HL-60 (cell line): ENCODE measurements around the gene BCAS4.

Experiments
- CTCF ChIP-seq: IDR thresholded peaks from one replicate; pipeline ENCODE4 v1.5.1; 2011; ENCODE audit warnings: low read length, control low read depth, inconsistent platforms; ENCODE audit not compliant: insufficient read depth
- GABPA ChIP-seq: IDR thresholded peaks from 2 replicates; pipeline ENCODE4 v1.6.1; 2012; ENCODE audit warnings: low read depth
- POLR2AphosphoS5 ChIP-seq: IDR thresholded peaks from 2 replicates; pipeline ENCODE4 v1.6.1; 2012; ENCODE audit warnings: low read depth
- SPI1 ChIP-seq: IDR thresholded peaks from 2 replicates; pipeline ENCODE4 v1.6.1; 2012; ENCODE audit warnings: low read depth, mild to moderate bottlenecking, borderline replicate concordance
- TF ChIP-seq, protein P1 (sequence below): IDR thresholded peaks from 2 replicates; pipeline ENCODE4 v1.6.1; 2012; ENCODE audit warnings: low read depth; ENCODE audit not compliant: insufficient replicate concordance

- TF ChIP-seq CTCF: no peak
- TF ChIP-seq GABPA: no peak
- no peak for TF ChIP-seq POLR2AphosphoS5
- TF ChIP-seq, protein P1, sequence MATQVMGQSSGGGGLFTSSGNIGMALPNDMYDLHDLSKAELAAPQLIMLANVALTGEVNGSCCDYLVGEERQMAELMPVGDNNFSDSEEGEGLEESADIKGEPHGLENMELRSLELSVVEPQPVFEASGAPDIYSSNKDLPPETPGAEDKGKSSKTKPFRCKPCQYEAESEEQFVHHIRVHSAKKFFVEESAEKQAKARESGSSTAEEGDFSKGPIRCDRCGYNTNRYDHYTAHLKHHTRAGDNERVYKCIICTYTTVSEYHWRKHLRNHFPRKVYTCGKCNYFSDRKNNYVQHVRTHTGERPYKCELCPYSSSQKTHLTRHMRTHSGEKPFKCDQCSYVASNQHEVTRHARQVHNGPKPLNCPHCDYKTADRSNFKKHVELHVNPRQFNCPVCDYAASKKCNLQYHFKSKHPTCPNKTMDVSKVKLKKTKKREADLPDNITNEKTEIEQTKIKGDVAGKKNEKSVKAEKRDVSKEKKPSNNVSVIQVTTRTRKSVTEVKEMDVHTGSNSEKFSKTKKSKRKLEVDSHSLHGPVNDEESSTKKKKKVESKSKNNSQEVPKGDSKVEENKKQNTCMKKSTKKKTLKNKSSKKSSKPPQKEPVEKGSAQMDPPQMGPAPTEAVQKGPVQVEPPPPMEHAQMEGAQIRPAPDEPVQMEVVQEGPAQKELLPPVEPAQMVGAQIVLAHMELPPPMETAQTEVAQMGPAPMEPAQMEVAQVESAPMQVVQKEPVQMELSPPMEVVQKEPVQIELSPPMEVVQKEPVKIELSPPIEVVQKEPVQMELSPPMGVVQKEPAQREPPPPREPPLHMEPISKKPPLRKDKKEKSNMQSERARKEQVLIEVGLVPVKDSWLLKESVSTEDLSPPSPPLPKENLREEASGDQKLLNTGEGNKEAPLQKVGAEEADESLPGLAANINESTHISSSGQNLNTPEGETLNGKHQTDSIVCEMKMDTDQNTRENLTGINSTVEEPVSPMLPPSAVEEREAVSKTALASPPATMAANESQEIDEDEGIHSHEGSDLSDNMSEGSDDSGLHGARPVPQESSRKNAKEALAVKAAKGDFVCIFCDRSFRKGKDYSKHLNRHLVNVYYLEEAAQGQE: no peak
- TF ChIP-seq SPI1: no peak
These were observed 108.6 kb downstream of the BCAS4 start for GRCh38 chr20:50903353-50904051.
